HG02588 (cell line): ENCODE results near the gene TMEM175.

Source experiments
- ATAC-seq: cut with Tn5 transposase; IDR thresholded peaks from one replicate; pipeline ENCODE4 v1.9.1; 2021; ENCODE audit warnings: mild to moderate bottlenecking, moderate library complexity; ENCODE audit not compliant: unreplicated experiment

Gene TMEM175

DNA sequence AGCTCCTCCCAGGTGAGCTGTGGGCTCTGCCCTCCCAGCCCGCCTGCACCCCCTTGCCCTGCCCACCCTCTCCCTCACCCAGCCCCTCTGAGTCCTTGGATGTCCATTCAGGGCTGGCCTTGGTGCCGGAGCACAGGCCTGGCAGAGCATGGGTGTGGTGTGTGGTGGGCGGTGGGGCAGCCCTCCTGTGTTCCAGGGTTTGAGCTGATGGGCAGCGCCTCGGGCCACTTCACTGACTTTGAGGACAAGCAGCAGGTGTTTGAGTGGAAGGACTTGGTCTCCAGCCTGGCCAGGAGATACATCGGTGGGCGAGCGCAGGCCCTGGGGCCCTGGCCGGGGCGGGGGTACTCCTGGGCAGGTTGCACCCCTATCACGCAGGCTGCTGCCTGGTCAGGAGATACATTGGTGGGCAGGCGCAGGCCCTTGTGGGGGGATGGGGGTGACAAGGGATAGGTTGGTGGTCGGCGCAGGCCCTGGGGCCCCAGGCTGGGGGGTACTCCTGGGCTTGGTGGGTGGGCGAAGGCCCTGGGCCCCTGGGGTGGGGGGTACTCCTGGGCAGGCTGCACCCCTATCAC is 68.5 kb downstream of the TMEM175 start:
- ATAC-seq, result no peak

DNA sequence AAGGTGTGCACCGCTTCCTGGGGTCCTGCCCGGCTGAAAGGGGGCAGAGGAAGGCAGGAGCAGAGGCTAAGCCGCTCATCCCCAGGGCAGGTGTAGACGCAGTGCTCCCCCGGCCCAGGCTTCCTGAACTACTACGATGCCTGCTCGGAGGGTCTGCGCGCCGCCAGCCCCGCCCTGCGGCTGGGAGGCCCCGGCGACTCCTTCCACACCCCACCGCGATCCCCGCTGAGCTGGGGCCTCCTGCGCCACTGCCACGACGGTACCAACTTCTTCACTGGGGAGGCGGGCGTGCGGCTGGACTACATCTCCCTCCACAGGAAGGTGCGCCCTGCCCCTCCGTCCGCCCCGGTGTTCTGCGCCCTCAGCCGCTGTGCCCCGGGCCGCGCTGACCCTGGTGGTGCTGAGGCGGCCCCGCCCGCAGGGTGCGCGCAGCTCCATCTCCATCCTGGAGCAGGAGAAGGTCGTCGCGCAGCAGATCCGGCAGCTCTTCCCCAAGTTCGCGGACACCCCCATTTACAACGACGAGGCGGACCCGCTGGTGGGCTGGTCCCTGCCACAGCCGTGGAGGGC is 69.4 kb downstream of the TMEM175 start:
- ATAC-seq, result no peak

DNA sequence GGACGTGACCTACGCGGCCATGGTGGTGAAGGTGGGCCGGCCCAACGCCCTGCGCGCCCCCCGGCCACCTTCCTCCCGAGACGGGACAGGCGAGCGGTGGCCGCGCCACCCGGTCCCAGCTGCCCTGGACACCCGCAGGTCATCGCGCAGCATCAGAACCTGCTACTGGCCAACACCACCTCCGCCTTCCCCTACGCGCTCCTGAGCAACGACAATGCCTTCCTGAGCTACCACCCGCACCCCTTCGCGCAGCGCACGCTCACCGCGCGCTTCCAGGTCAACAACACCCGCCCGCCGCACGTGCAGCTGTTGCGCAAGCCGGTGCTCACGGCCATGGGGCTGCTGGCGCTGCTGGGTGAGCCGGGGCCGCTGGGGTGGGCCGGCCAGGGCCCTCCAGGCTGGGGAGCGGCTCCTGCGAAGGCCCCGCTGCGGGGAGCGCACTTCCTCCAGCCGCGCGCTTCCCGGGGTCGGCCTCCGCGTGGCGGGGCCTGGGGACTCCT is 69.9 kb downstream of the TMEM175 start:
- no peak for ATAC-seq

DNA sequence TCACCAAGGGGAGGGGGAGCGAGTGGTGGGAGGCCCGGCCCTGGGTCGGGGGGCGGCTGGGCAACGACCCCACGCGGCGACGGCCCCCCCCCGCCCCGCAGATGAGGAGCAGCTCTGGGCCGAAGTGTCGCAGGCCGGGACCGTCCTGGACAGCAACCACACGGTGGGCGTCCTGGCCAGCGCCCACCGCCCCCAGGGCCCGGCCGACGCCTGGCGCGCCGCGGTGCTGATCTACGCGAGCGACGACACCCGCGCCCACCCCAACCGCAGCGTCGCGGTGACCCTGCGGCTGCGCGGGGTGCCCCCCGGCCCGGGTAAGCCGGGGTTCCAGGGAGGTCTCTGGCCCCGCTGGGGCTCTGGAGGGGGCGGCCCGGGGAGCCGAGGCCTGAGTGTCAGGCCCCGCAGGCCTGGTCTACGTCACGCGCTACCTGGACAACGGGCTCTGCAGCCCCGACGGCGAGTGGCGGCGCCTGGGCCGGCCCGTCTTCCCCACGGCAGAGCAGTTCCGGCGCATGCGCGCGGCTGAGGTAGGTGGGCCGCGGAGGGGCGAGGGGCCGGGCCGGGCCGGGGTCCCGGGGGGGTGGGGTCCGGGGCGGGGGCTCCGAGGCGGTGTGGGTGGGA is 70.5 kb downstream of the TMEM175 start:
- ATAC-seq, result no peak

DNA sequence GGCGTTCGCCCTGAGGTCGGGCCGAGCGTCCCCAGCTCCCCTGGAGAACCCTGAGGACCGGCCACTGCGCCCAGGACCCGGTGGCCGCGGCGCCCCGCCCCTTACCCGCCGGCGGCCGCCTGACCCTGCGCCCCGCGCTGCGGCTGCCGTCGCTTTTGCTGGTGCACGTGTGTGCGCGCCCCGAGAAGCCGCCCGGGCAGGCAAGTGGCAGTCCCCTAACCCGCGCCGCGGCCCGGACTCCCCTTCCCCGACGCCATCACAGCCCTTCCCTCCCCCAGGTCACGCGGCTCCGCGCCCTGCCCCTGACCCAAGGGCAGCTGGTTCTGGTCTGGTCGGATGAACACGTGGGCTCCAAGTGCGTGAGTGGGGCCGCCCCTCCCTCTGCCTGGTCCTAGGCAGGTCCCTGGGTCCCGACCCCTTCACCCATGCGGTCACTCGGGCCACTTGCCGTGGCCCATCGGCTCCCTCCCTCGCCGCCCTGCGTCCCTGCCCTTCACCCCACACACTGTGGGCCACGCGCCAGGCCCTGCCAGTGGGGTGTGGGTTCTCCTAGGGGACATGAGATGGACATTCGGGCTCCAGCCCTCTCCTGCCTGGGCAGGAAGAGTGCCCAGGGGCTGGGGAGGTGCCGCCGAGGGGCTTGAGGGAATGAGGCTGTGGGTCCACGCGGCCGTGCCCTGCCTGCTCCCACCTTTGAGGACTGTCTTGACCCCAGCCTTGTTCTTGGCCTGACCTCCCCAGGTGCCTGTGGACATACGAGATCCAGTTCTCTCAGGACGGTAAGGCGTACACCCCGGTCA is 71.2 kb downstream of the TMEM175 start:
- no peak for ATAC-seq

DNA sequence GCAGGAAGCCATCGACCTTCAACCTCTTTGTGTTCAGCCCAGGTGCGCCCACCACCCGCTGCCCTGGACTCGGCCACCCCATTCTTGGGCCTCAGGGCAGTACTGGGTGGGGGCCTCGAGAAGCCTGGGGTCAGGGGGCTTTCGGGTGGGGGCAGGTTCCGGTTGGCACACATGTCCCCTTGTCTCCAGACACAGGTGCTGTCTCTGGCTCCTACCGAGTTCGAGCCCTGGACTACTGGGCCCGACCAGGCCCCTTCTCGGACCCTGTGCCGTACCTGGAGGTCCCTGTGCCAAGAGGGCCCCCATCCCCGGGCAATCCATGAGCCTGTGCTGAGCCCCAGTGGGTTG is 71.8 kb downstream of the TMEM175 start:
- ATAC-seq, result no peak

DNA sequence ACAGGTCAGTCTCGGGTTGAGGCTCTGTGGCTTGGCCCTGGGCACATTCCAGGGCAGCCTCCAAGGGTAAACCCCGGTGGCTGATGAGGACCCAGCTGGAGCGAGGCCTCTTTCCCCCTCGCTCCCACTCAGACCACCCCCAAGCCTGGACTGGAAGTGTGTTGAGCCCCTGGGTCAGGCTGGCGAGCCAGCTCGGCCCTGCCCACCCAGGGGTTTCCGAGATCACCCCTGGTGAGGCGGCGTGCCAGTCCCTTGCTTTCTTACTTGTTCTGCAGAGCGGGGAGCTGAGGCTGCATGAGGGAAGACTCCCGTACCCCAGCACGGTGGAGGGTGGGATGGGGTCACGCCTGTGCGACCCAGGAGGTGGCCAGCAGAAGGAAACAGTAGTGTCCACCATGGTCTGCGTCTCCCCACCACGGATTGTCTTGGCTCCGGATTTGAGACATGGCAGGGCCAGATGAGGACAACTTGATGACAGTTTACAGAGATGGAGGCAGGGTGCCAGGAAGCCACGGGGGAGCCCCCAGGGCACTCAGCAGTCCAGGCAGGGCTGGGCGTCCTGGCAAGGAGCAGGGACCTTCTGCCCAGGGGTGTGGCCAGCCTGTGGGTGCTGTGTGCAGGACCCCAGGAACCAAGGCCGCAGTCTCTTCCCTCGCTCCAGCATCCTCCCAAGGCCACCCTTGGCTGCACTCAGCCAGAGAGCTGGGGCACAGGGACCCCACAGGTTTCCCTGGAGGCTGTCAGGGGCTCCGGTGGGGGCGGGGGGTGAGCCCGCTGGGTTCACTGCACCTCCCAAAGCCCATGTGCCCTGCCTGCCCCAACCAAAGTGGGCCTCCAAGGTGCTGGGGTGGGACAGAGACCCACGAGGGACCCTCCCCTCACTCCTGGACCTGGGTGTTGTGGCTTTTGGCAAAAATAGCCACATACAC is 72.6 kb downstream of the TMEM175 start:
- ATAC-seq, result no peak

DNA sequence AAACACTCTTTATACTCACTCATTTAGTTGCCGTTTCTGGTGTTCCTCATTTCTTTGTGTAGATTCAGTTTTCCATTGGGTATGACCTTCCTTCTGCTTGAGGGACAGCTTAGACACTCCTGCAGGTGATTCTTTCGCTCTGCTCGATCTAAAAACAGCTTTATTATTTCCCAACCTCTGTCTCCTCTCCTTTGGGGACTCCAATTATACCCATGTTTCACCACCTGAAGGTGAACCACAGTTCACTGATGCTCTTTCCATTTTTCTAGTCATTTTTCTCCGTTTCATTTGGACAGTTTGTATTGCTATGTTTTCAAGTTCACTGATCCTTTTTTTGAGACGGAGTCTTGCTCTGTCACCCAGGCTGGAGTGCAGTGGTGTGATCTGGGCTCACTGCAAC is 74.6 kb downstream of the TMEM175 start:
- no peak for ATAC-seq
